Psoas muscle (tissue), 8 donors: ENCODE data around the gene CYP26B1. TPM values are rescaled to one million over a fixed set of nuclear protein-coding genes. Genes with fewer than 3 reads are reported as not detected.
A peak's percentile ranks its signal among the peaks of the same experiment; 100 is the strongest.

ENCODE experiments used
- ATAC-seq, 4 donors: fragments of 200-7000 bp; cut with Tn5 transposase; one replicate each; pipeline ENCODE4 v1.9.1; 2020; ENCODE audit warnings: moderate library complexity in 3 of 4, mild to moderate bottlenecking in 2 of 4
- DNase-seq, 2 donors: peaks; one replicate each; pipeline ENCODE4 v3.0.0-alpha.2; 2020
- H3K27ac ChIP-seq: fragments of 200-600 bp; one replicate; pipeline ENCODE4 v1.8.0; 2022
- H3K27me3 ChIP-seq, 3 donors: fragments of 200-600 bp in 1 of 3; one replicate each; pipeline versions ENCODE4 v1.6.1 to v1.8.0; 2013 to 2022; ENCODE audit warnings: low read length in 2 of 3, mild to moderate bottlenecking in 2 of 3, moderate library complexity in 1 of 3; ENCODE audit not compliant: insufficient read depth in 3 of 3
- H3K36me3 ChIP-seq, 2 donors: fragments of 200-600 bp in 1 of 2; one replicate each; pipeline versions ENCODE4 v1.6.1 to v1.8.0; 2013 to 2022; ENCODE audit warnings: low read depth in 1 of 2, mild to moderate bottlenecking in 1 of 2, moderate library complexity in 1 of 2; ENCODE audit not compliant: insufficient read depth in 1 of 2
- H3K4me1 ChIP-seq: fragments of 200-600 bp; one replicate; pipeline ENCODE4 v1.8.0; 2022
- H3K4me3 ChIP-seq: fragments of 200-600 bp; one replicate; pipeline ENCODE4 v1.8.0; 2022; ENCODE audit warnings: mild to moderate bottlenecking
- H3K9me3 ChIP-seq: fragments of 200-600 bp; one replicate; pipeline ENCODE4 v1.8.0; 2022
- WGBS, 3 donors: extraction: QIAGEN DNeasy Blood & Tissue Kit; methylation state at CpG; one replicate each; pipeline versions ENCODE4 v1.1.6 to v1.1.7; 2013; 5-methylcytosine and 5-hydroxymethylcytosine counted together
- intact Hi-C, 2 donors: fragments of 100-400 bp; cut with DNase I; formaldehyde crosslinking; loops; one replicate each; pipeline versions ENCODE4 v1.11.0 to v1.14.2; 2022
- polyA plus RNA-seq, 3 donors: library from polyadenylated mRNA; stranded (reverse); fragments of 200-250 nt; gene quantifications; one replicate each; pipeline ENCODE4 v1.2.3, GENCODE V29; 2013
- total RNA-seq, 4 donors: library from RNA; stranded (reverse); fragmentation: NEBNext Ultra II Directional in 2 of 4; extraction: Animal tissue kit (Norgen Biotek cat#: 25700) in 2 of 4; gene quantifications; one replicate each; pipeline versions ENCODE4 v1.2.1 to v1.2.4, GENCODE V29; 2021 to 2023
- TF ChIP-seq, protein P1 (sequence below): fragments of 200-600 bp; IDR thresholded peaks from one replicate; pipeline ENCODE4 v1.8.0; 2022; ENCODE audit warnings: antibody characterized with exemption
- donor health status: healthy with polysubstance abuse.
- donor health status: DM: no; HTN: no; CAD: no; lungs with moderate emphysema.
- donor health status: Bipolar disorder and iron deficiency.
- donor health status: healthy.
- donor health status: DM: yes; HTN: yes; CAD: no.
- donor health status: DM: no; HTN: no; CAD: no.
- donor health status: DM: no; HTN: no; CAD: no.
- donor health status: DM: yes; HTN: yes; CAD: no.

CYP26B1 gene
- total and polyA plus RNA-seq, 7 donors: 0.39 to 4.5 (median 1.3) TPM

DNA sequence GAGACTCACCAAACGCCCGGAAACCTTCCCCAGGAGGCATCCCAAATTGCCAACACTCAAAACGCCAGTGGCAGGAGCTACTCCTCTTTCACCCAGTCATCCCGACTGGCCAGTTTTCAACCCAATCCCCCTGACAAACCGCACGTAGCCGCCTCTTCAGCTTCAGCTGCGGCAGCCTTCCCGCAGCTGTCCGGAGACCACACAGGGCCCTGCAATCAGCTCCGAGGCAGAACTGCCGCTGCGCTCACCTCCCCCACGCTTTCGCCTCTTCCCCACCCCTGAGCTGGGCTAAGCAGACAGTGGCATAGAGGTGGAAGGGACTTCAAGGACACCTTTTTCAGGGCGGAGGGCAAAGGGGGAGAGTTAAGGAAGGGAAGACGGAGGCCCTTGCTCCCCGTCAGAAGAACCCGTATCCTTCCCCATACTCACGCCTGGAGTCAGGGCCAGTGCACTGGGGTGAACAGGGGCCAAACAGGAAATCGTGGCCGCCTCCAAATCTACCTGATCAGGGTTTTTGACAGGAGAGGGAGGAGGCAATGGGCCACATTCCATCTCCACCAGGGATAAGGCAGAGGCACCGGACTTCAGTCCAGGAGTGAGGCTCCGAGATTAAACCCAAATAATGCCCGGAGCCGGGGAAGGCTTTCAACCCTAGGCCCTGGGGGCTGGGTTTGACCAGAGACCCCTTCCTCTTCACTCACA lies 16.9 kb downstream of the CYP26B1 start:
- intact Hi-C loops: loop anchor here in 1 of 2 donors (10.0 kb wide), 1 partner anchor 106 kb away; no protein-coding TSS in a partner anchor
- Histone ChIP-seq H3K36me3 (no peaks in the 10 kb centered on the region), H3K27me3 (no peaks in the 10 kb centered on the region), H3K4me3 (no peak overlapping the region), H3K9me3 (no peaks in the 10 kb centered on the region), H3K4me1 (no peaks in the 10 kb centered on the region), H3K27ac (no peak overlapping the region)
- TF ChIP-seq, protein P1, sequence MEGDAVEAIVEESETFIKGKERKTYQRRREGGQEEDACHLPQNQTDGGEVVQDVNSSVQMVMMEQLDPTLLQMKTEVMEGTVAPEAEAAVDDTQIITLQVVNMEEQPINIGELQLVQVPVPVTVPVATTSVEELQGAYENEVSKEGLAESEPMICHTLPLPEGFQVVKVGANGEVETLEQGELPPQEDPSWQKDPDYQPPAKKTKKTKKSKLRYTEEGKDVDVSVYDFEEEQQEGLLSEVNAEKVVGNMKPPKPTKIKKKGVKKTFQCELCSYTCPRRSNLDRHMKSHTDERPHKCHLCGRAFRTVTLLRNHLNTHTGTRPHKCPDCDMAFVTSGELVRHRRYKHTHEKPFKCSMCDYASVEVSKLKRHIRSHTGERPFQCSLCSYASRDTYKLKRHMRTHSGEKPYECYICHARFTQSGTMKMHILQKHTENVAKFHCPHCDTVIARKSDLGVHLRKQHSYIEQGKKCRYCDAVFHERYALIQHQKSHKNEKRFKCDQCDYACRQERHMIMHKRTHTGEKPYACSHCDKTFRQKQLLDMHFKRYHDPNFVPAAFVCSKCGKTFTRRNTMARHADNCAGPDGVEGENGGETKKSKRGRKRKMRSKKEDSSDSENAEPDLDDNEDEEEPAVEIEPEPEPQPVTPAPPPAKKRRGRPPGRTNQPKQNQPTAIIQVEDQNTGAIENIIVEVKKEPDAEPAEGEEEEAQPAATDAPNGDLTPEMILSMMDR: no peak
- no peak for DNase-seq
- no peak for ATAC-seq
- 73 to 83% (median 75%) methylated on average over 26 of the region's 26 CpGs for WGBS, 3 donors

DNA sequence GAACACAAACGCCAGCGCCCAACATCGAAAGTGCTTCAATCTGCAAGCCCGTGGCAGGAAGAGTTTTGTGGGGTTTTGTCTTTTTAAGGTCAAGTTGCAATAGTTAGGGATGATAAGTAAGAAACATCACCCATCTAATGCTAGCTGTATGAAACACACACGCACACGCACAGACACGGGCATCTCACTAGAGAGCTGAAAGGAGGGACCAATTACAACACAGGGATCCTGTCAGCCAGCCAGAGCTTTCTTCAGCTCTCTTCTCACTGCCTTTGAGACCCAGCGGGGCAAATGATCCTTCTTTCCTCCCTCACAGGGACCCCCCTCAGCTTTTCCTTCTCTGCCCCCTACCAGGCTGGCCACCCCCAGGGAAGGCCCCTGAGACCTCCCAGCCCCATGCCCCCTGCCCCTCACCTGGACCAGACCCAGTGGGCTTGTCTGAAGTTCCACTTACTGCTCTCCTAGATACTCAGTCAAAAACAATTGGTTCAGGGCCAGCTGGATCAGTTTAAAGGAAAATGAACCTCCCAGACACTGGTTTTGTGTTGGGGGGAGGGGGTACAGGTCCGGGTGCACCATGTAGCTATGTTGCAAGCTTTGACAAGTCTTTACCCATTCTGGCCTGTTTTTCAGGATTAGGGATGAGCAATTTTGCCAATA lies 17.9 kb downstream of the CYP26B1 start:
- Histone ChIP-seq H3K27me3 (no peaks in the 10 kb centered on the region), H3K4me1 (no peaks in the 10 kb centered on the region), H3K27ac (no peak overlapping the region), H3K36me3 (no peaks in the 10 kb centered on the region), H3K4me3 (no peak overlapping the region), H3K9me3 (no peaks in the 10 kb centered on the region)
- intact Hi-C loops: loop anchor here in 1 of 2 donors (10.0 kb wide), 1 partner anchor 105 kb away; no protein-coding TSS in a partner anchor
- DNase-seq (no peak), ATAC-seq (peak in 1 of 4 donors; percentile 18)
- TF ChIP-seq, protein P1: no peak
- 84 to 86% (median 85%) methylated on average over 9 of the region's 9 CpGs for WGBS, 3 donors

DNA sequence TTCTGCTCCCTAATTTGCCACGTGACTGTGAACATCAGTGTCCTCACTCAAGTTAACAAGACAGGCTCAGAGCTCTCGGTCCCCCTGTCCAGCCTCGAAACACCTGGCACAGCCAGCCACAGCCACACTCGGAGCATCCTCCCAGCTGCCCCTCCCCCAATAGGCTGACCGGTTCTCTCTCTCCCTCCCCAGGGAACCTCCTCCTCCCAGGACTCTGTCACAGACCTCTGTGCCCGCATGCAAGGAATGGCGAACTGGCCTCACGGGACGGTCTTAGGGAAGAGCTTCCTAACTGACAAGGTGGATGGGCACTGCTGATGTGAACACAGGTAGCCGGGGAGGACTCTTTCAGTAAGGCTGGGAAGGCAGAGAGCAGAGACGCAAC lies 18.8 kb downstream of the CYP26B1 start:
- Histone ChIP-seq H3K9me3 (no peaks in the 10 kb centered on the region), H3K4me1 (no peaks in the 10 kb centered on the region), H3K27ac (no peak overlapping the region), H3K4me3 (no peak overlapping the region), H3K27me3 (no peaks in the 10 kb centered on the region), H3K36me3 (no peaks in the 10 kb centered on the region)
- 65 to 78% (median 72%) methylated on average over 11 of the region's 11 CpGs for WGBS, 3 donors
- ATAC-seq (no peak), DNase-seq (no peak)
- intact Hi-C loops: no loop called here
- TF ChIP-seq, protein P1: no peak

DNA sequence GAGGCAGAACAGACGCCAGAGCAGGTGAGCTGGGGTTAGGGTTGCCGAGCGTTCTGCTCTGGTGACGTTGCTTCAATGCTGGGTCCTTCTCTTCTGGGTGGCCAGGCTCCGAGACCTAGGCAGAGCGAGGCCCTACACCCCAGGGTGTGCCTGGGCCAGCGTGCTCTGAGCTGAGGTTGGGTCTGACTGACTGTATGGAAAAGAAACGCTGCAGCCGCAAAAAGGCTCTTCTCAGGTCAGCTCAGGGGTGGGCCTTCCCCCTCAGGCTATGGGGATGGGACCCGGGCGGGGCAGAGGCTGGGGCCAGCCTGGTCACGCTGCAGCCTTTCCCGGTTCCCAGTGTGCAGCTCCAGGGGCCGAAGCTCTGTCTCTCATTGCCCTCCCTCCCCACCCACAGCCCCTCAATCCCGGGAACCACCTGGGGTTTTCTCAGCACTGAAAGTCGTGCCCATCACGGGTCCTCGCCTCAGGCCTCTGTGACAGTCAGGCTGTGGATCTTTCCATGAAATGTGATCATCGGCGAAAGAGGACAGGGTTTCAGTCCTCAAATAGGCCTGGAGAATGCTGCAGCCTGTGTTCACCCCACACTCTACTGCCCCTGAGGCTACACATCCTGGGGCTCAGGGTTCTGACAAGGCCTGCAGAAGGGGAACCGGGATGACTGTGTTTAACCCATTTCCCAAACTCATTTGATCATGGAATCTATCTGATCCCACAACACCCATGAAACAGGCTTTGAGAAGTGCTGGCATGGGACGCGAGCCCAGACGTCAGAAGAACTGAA lies 19.4 kb downstream of the CYP26B1 start:
- Histone ChIP-seq H3K9me3 (no peaks in the 10 kb centered on the region), H3K36me3 (no peaks in the 10 kb centered on the region), H3K27ac (no peak overlapping the region), H3K4me3 (no peak overlapping the region), H3K4me1 (no peaks in the 10 kb centered on the region), H3K27me3 (no peaks in the 10 kb centered on the region)
- DNase-seq (no peak), ATAC-seq (no peak)
- TF ChIP-seq, protein P1: no peak
- WGBS, 3 donors: 78 to 85% (median 82%) methylated on average over 24 of the region's 24 CpGs
- intact Hi-C loops: no loop called here
